ENCODE measurements around the gene NLRP9.
A peak's percentile ranks its signal among the peaks of the same experiment; 100 is the strongest.

NLRP9 gene

GRCh38 chr19:55703790-55704215 is 34.4 kb downstream of the NLRP9 start:
- peak; percentile 8 for DNase-seq

- DNase-seq, result no peak
These were observed 36.0 kb downstream of the NLRP9 start for GRCh38 chr19:55702131-55702627.

GRCh38 chr19:55700813-55701212 is 37.4 kb downstream of the NLRP9 start:
- no peak for DNase-seq

DNA sequence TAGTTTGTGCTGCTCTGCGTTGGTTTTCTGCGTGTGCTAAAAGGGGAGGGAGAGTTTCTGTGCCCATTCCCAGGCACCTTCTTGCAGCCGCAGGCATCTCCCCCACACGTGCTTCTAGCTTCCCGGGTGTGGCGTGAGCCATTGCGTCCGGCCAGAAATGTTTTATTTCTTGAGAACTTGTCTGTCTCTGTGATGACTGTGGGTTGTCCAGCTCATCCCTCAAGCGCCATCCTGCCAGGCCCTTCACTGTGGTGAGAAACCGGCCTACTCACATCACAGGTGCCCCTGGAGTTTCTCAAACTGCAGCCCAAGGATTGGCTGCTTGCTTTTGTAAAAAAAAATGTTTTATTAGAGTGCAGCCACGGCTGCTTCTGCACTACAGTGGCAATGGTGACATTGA is 39.0 kb downstream of the NLRP9 start:
- no peak for DNase-seq

- no peak for DNase-seq
These were observed 39.9 kb downstream of the NLRP9 start for GRCh38 chr19:55698256-55698655.

- no peak for DNase-seq
These were observed 40.5 kb downstream of the NLRP9 start for GRCh38 chr19:55697698-55698097.

- no peak for DNase-seq
These were observed 41.1 kb downstream of the NLRP9 start for GRCh38 chr19:55697069-55697440.

- no peak for DNase-seq
These were observed 41.7 kb downstream of the NLRP9 start for GRCh38 chr19:55696301-55697068.

DNA sequence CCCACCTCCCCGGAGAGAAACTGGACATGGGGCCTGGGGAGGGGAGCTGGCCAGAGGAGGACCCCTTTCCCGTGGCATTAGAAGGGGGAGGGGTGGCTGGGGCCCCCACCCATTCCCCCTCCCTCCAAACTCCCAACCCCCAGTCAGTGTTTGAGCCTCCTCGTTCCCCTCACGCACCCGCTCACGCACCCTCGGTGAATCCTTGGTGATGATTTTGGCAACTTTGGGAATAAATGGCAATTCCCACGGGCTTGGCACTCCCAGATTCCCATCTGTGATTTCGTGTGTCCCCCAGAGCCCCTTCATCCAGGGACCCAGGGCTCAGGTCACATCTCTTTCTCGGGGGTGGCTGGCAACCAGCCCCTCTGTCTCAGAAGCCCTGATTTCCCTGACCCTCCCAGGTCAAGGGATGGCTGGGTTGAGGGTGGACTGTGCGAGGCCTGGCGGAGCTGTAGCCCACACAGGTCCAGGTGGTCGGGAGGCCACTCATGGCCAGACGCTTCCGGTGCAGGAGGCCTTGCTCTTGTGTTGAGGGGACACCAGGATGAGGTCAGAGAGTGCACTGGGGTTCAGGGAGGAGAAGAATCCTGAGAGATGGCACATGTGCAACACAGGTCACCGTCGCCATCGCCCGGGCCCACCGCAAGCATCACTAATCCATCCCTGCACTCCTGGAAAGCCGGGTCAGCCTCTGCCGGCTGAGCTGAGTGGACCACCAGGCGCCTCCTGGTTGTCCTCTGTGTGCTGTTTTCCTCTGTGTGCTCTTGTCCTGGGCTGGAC is 42.5 kb downstream of the NLRP9 start:
- no peak for DNase-seq

- no peak for DNase-seq
These were observed 43.3 kb downstream of the NLRP9 start for GRCh38 chr19:55694656-55695491.

GRCh38 chr19:55694241-55694655 is 44.0 kb downstream of the NLRP9 start:
- no peak for DNase-seq

DNA sequence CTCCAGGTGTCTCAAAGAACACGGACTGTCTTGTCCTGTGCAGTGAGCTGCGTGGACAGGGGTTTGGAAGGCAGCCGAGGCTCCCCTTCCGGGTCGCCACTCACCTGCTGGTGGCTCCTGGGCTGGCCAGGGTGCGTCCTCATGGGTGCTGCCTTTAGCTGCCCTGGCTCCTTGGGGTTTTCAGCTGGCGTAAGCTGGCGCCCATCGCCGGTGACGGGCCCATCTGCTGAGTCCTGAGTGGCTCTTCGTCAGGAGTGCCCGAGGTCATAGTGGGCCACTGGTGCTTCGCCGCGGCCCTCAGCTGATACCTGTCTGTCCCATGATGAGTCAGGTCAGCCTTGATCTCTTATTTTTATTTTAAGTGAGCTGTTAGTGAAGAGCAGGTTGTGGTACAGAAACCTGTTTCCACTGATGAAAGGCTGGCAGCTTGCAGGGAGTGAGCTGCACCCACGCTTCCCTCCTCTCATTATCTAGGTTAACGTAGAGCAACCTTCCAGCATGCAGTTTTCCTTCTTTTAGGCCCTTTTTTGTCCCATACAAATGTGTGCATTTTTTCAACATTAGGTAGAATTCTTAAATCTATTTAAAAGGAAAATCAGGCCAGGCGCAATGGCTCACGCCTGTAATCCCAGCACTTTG is 44.7 kb downstream of the NLRP9 start:
- no peak for DNase-seq

DNA sequence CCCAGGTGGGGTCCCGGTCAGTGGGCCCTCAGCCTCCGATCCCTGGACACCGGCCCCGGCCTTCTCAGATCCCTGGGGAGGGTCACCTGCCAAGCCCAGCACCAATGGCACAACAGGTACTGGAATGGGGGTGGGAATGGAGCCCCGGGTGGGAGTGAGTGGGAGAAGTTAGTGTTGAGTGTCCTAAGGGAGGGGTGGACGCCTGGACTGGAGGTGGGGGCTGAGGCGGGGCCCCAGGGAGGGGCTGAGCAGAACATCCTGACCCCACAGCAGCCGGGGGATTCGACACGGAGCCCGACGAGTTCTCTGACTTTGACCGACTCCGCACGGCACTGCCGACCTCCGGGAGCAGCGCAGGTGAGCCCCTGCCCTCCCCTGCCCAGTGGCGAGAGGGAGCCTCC is 45.5 kb downstream of the NLRP9 start:
- no peak for DNase-seq

DNA sequence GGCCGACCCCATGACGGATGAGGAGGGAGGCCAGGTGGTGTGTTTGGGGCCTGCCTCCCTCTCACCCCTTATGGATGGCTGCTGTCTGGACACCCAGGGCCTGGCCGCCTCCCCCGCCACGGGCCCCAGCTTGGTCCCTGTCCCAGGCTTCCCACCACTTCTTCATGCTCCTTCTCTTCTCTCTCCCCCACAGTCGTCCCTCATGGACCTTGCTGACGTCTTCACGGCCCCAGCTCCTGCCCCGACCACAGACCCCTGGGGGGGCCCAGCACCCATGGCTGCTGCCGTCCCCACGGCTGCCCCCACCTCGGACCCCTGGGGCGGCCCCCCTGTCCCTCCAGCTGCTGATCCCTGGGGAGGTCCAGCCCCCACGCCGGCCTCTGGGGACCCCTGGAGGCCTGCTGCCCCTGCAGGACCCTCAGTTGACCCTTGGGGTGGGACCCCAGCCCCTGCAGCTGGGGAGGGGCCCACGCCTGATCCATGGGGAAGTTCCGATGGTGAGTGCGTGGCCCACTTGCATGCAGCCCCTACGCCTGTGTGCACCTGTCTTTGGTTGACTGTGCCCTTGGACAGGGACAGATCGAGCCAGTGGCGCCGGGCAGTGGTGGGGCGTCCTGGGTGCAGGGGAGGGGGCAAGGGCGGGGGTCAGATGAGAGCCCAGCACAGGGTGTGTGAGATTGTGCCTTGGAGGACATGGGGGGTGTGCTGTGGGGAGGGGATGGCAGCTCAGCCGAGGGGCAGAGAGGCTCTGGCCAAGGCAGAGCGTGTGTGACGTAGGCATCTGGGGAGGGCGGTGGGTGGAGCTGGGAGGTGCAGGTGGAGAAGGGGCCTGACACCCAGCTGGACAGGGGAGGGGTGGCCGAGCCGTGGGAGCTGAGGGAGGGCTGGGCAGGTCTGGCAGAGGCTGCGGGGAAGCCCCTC is 46.4 kb downstream of the NLRP9 start:
- no peak for DNase-seq

- DNase-seq, result no peak
These were observed 47.2 kb downstream of the NLRP9 start for GRCh38 chr19:55690769-55691545.

DNA sequence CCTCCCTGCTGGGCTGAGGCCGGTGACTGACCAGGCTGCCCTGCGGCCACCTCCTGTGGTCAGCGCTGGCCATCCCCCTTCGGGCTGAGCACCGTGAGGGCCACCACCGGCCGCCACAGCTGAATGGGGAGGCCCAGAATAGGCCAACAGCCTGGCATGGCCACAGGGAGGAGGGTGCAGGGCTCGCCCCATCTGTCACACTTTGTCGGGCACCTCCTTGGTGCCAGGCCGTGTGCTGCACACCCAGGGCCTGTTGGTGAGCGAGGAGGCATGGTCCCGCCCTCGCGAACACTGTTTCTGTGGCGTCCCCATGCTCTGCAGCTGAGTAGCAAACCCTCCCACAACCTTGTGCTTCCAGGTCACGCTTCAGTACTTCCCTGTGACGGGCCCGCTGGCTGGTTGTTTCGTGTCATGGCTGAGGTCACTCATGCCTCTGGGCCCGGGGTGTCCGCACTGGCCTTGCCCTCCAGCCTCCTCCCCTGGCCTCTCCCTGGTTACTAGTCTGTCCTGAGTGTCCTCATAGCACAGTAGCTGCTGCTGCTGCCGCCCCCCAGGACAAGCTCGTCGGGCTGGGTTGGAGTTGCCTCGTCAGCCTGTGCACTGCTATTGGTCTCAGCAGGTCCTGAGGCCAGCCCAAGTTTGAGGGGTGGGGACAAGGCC is 48.0 kb downstream of the NLRP9 start:
- no peak for DNase-seq

DNA sequence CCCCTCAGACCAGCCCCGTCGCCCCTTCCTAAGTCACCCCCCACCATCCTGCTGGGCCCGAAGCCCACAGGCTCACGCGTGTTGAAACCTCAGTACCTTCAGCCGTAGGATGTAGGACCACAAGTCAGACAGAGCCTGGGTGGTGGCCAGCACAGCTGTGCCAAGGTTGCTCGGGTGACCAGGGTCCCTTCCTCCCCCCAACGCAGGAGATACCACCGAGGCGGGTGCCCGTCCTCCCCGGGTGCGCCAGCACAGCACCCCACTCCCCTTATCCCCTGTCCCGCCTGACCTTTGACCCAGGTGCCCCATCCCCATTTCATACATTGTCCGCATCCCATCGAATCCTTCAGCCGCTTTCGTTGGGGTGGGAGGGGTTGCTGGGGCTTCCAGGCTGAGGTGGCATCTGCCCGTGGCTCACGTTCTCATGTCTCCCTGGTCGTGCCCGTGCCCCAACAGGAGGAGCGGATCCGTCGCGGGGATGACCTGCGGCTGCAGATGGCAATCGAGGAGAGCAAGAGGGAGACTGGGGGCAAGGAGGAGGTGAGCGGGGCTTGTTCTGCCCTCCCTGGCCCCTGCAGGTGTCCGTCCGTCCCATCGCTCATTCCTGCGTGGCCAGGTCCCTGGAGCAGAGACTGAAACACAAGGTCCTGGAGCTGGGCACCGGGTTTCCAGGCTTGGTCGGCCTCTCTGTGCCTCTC is 48.6 kb downstream of the NLRP9 start:
- no peak for DNase-seq

GRCh38 chr19:55688422-55689218 is 49.6 kb downstream of the NLRP9 start:
- no peak for DNase-seq

All from fibroblast of skin of abdomen (primary cell).